GM13977 (cell line): ENCODE data around the gene SLCO2A1.

Experiments
- DNase-seq: peaks from one replicate; pipeline ENCODE4 v3.0.0; 2012; ENCODE audit warnings: low spot score
- in situ Hi-C: fragments of 300-500 bp; cut with MboI; formaldehyde crosslinking; loops from one replicate; pipeline ENCODE4 v1.12.0; 2022; ENCODE audit warnings: low sequenced_read_pairs, low pct_unique_long_range_greater_than_20kb, mixed read lengths, inconsistent platforms; ENCODE audit not compliant: unreplicated experiment
- TF ChIP-seq, protein P1 (sequence below): IDR thresholded peaks from 2 replicates; pipeline ENCODE4 v1.5.1; 2012; ENCODE audit warnings: mild to moderate bottlenecking, control low read depth; ENCODE audit not compliant: insufficient read depth; ENCODE audit errors: extremely low read depth, missing control alignments

SLCO2A1 gene

GRCh38 chr3:133933097-133934024 lies 96.4 kb downstream of the SLCO2A1 start:
- TF ChIP-seq, protein P1, sequence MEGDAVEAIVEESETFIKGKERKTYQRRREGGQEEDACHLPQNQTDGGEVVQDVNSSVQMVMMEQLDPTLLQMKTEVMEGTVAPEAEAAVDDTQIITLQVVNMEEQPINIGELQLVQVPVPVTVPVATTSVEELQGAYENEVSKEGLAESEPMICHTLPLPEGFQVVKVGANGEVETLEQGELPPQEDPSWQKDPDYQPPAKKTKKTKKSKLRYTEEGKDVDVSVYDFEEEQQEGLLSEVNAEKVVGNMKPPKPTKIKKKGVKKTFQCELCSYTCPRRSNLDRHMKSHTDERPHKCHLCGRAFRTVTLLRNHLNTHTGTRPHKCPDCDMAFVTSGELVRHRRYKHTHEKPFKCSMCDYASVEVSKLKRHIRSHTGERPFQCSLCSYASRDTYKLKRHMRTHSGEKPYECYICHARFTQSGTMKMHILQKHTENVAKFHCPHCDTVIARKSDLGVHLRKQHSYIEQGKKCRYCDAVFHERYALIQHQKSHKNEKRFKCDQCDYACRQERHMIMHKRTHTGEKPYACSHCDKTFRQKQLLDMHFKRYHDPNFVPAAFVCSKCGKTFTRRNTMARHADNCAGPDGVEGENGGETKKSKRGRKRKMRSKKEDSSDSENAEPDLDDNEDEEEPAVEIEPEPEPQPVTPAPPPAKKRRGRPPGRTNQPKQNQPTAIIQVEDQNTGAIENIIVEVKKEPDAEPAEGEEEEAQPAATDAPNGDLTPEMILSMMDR, result no peak
- in situ Hi-C loops, result loop anchor here (25.0 kb wide), 1 partner anchor 529 kb away; no protein-coding TSS in a partner anchor
- no peak for DNase-seq

DNA sequence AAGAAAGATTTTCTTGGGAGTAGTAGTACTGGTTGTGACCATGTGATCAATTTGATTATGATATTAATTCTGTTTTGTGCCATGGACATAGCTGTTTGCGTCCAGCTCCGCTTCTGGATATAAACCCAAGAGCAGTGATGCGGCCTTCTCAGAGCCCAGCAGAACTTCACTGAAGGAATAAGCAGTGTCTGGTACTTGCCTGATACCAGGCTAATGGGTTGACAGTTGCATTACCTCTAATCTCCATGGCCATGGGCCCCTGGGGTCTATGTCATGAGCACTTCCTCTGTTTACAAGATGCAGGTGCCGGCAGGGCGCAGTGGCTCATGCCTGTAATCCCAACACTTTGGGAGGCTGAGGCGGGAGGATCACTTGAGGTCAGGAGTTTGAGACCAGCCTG lies 97.7 kb downstream of the SLCO2A1 start:
- in situ Hi-C loops, result loop anchor here (25.0 kb wide), 1 partner anchor 530 kb away; no protein-coding TSS in a partner anchor

GRCh38 chr3:133931084-133931483 lies 98.6 kb downstream of the SLCO2A1 start:
- TF ChIP-seq, protein P1, result no peak
- DNase-seq, result no peak
- in situ Hi-C loops, result loop anchor here (25.0 kb wide), 1 partner anchor 531 kb away; no protein-coding TSS in a partner anchor

More for the DNA sequence above, 97.7 kb downstream of the SLCO2A1 start:
- TF ChIP-seq, protein P1, result no peak
- no peak for DNase-seq

- in situ Hi-C loops, result loop anchor here (25.0 kb wide), 1 partner anchor 532 kb away; no protein-coding TSS in a partner anchor
- DNase-seq, result peak; percentile 61
- TF ChIP-seq, protein P1, result peak; percentile 54
Observed at GRCh38 chr3:133930341-133930933, 99.3 kb downstream of the SLCO2A1 start.

DNA sequence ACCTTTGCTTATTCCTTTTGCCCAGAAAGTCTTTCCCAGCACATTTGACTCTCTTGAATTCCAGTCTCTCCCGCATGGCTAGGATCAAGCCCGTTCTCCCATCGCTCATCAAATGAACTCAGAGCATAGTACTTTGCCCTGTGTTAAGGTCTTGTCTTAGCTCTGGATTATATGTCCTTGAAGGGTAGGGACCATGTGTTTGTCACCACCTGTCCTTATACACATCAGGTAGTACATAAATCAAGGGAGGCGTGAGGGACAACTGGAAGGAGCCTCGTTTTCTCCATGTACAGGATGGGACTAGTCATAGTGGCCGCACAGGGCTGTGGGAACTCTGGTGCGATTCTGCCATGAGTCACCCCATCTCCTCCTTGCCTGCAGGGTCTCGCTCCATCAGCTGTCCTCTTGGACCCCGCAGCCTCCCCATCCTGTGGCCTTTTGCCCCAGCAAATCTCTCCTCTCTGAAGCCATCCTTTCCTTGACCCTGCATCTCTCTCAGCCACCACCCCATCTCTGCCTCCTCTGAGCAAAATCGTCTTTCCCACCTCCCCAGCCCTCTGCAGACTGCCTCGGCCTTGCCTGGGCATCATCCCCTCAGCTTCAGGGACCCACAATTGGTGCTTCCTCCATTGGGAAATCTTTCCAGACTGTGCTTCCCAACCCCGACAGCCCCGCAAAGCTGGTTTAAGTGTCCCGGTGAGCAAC lies 100.7 kb downstream of the SLCO2A1 start:
- DNase-seq, result no peak
- in situ Hi-C loops, result loop anchor here (10.0 to 25.0 kb wide), 2 partner anchors 104 to 533 kb away; no protein-coding TSS in a partner anchor
- TF ChIP-seq, protein P1, result no peak

DNA sequence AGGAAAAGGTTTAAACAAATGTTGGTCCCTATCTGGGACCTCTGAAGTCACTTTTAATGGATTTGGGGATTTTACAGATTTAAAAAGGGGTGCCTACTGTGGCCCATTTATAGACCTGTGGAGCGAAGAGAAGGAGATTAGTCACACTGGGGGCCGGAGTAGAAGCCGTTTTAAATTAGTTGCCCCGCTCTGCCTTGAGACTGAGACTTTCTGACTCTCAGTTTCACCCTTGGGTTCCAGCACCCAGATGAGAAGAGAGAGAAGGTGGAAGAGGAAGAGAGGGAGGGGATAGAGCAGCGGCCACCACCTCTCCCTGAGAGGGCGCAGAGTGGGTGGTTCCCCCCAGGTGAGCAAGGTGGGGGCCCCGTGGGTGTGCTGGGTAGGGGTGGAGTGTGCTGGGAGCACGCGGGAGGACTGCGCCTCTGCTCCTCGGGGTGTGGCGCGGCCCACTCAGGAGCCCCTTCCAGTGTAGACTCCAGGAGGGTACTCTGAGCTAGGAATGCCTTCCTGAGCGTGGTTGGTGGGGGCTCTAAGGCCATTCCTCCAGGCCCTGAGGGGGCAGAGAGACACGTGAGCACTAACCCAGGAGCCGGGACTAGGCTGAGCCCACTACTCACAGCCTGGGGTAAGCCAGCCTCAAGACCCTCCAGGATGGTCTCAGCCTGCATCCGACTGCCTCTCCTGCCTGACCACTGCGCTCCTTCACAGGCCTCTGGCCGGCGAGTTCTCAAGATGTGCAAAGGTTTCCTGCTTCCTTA lies 101.4 kb downstream of the SLCO2A1 start:
- TF ChIP-seq, protein P1, result no peak
- in situ Hi-C loops, result loop anchor here (10.0 to 25.0 kb wide), 2 partner anchors 104 to 534 kb away; no protein-coding TSS in a partner anchor
- DNase-seq, result peak; percentile 45
